Mesendoderm (in vitro differentiated cells): Measurements from ENCODE around the gene GATA6. TPM values are rescaled to one million over a fixed set of nuclear protein-coding genes. Genes with fewer than 3 reads are reported as not detected.
A peak's percentile ranks its signal among the peaks of the same experiment; 100 is the strongest.

Experiments
- DNase-seq: peaks from one replicate; pipeline ENCODE4 v3.0.0; 2013
- H2AK5ac ChIP-seq: 2 replicates; pipeline ENCODE4 v1.6.1; 2013; ENCODE audit warnings: low read length, inconsistent platforms
- H2BK120ac ChIP-seq: 2 replicates; pipeline ENCODE4 v1.6.1; 2013; ENCODE audit warnings: low read depth, mild to moderate bottlenecking, low read length, moderate library complexity, mixed read lengths
- H2BK15ac ChIP-seq: replicated peaks from 2 replicates; pipeline ENCODE4 v1.6.1; 2013; ENCODE audit warnings: low read depth, mild to moderate bottlenecking, moderate library complexity
- H2BK5ac ChIP-seq: 2 replicates; pipeline ENCODE4 v1.6.1; 2013; ENCODE audit warnings: low read length, inconsistent platforms
- H3K18ac ChIP-seq: 2 replicates; pipeline ENCODE4 v1.6.1; 2013; ENCODE audit warnings: mild to moderate bottlenecking, low read length, mixed read lengths
- H3K23ac ChIP-seq: one replicate; pipeline ENCODE4 v1.6.1; 2013; ENCODE audit warnings: low read length
- H3K27ac ChIP-seq: 2 replicates; pipeline ENCODE4 v1.5.1; 2013; ENCODE audit warnings: low read depth, mild to moderate bottlenecking, inconsistent platforms, low read length, moderate library complexity
- H3K27me3 ChIP-seq: 2 replicates; pipeline ENCODE4 v1.6.1; 2013; ENCODE audit warnings: low read length, control low read depth, mild to moderate bottlenecking, inconsistent platforms; ENCODE audit not compliant: insufficient read depth, poor library complexity
- H3K36me3 ChIP-seq: 2 replicates; pipeline ENCODE4 v1.6.1; 2013; ENCODE audit warnings: low read length, inconsistent platforms; ENCODE audit not compliant: control insufficient read depth, insufficient read depth
- H3K4ac ChIP-seq: one replicate; pipeline ENCODE4 v1.6.1; 2013; ENCODE audit warnings: low read depth, mild to moderate bottlenecking, low read length, moderate library complexity
- H3K4me1 ChIP-seq: 2 replicates; pipeline ENCODE4 v1.6.1; 2013; ENCODE audit warnings: low read depth, low read length, inconsistent platforms; ENCODE audit not compliant: control insufficient read depth
- H3K4me2 ChIP-seq: 2 replicates; pipeline ENCODE4 v1.6.1; 2013; ENCODE audit warnings: low read length
- H3K4me3 ChIP-seq: 2 replicates; pipeline ENCODE4 v1.5.1; 2013; ENCODE audit warnings: mild to moderate bottlenecking, low read length
- H3K56ac ChIP-seq: one replicate; pipeline ENCODE4 v1.6.1; 2013; ENCODE audit warnings: low read length
- H3K79me1 ChIP-seq: 2 replicates; pipeline ENCODE4 v1.6.1; 2013; ENCODE audit warnings: low read length, inconsistent platforms
- H3K79me2 ChIP-seq: 2 replicates; pipeline ENCODE4 v1.6.1; 2013; ENCODE audit warnings: mild to moderate bottlenecking, low read length; ENCODE audit not compliant: control insufficient read depth, insufficient read depth
- H3K9ac ChIP-seq: 2 replicates; pipeline ENCODE4 v1.6.1; 2013; ENCODE audit warnings: low read length, inconsistent platforms
- H4K5ac ChIP-seq: one replicate; pipeline ENCODE4 v1.6.1; 2013; ENCODE audit warnings: low read length
- H4K8ac ChIP-seq: one replicate; pipeline ENCODE4 v1.6.1; 2013; ENCODE audit warnings: low read depth, mild to moderate bottlenecking, control low read depth, low read length, moderate library complexity
- WGBS: extraction: QIAGEN DNeasy Blood & Tissue Kit; methylation state at CpG from one replicate; pipeline ENCODE4 v1.1.7; 2013; ENCODE audit warnings: low lambda C conversion rate, missing lambda C conversion rate; ENCODE audit not compliant: insufficient coverage; ENCODE audit errors: extremely low coverage; 5-methylcytosine and 5-hydroxymethylcytosine counted together
- small RNA-seq: library from polyadenylated mRNA; stranded (forward); fragments of <200 nt; extraction: miRNeasy Mini kit (QIAGEN cat#:217004); gene quantifications from one replicate; pipeline ENCODE3, GENCODE V24; 2013; ENCODE audit not compliant: insufficient read depth

The GATA6 gene

DNA sequence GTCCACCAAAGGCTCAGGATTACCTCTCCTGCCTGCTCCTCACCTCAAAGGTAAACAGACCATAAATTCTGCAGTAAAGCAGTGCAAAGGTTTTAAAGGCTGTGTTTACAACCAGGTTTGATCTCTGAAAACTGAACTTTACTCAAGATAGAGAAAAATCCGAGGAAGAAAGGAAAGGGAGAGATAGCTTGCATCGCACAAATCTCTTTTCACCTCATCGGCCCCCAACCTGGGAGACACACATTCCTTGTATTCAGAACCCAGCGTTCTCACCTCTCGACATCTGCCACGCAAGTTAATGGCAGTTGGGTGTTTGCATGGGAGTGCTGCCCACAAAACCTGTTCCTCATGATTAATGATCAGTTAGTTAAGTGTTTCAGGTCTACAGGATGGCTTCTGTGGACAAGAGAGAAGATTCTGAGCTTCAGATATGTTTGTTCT is 72.6 kb downstream of the GATA6 start:
- WGBS, result no CpG with 5 or more reads among the region's 6 CpGs
- Histone ChIP-seq H3K36me3 (no peaks in the 10 kb centered on the region), H4K8ac (no peak overlapping the region), H3K4ac (no peak overlapping the region), H4K5ac (no peak overlapping the region), H2BK120ac (no peak overlapping the region), H2BK5ac (no peak overlapping the region), H3K27ac (no peak overlapping the region), H3K27me3 (no peaks in the 10 kb centered on the region), H3K4me2 (no peak overlapping the region), H3K56ac (no peak overlapping the region), H3K79me1 (no peaks in the 10 kb centered on the region), H2BK15ac (no peak overlapping the region), H3K23ac (no peak overlapping the region), H2AK5ac (no peak overlapping the region), H3K4me3 (no peak overlapping the region), H3K79me2 (no peaks in the 10 kb centered on the region), H3K18ac (no peak overlapping the region), H3K9ac (no peak overlapping the region), H3K4me1 (no peaks in the 10 kb centered on the region)
- peak; percentile 23 for DNase-seq

DNA sequence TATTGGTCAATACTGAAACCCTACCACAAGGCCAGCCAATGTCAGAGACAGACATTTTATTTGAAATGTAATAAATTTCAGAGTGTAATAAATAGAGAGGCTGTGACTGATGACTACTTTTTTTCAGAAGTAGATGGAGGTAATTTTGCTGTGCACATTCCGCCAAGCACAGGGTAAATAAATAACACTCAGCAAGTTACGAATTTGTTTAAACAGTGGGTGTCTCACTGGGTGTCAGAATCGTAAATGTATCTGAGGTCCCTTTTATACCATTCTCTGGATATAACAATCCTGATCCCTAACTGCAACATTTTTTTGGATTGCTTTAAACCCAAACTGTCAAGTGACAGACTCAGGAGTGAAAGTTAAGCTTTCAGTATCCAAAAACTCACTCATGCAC is 74.1 kb downstream of the GATA6 start:
- no peak overlapping the region for H4K5ac ChIP-seq
- no peak overlapping the region for H3K23ac ChIP-seq
- no peak overlapping the region for H3K27ac ChIP-seq
- no peak overlapping the region for H3K56ac ChIP-seq
- no peak overlapping the region for H3K4me3 ChIP-seq
- no CpG with 5 or more reads among the region's 3 CpGs for WGBS
- no peak overlapping the region for H3K18ac ChIP-seq
- no peaks in the 10 kb centered on the region for H3K79me1 ChIP-seq
- H3K4me1 ChIP-seq, result no peaks in the 10 kb centered on the region
- no peak overlapping the region for H2BK5ac ChIP-seq
- H2BK15ac ChIP-seq, result no peak overlapping the region
- H3K4me2 ChIP-seq, result no peak overlapping the region
- no peak for DNase-seq
- no peaks in the 10 kb centered on the region for H3K27me3 ChIP-seq
- H3K9ac ChIP-seq, result no peak overlapping the region
- no peaks in the 10 kb centered on the region for H3K79me2 ChIP-seq
- no peaks in the 10 kb centered on the region for H3K36me3 ChIP-seq
- no peak overlapping the region for H3K4ac ChIP-seq
- H2AK5ac ChIP-seq, result no peak overlapping the region
- H2BK120ac ChIP-seq, result no peak overlapping the region
- no peak overlapping the region for H4K8ac ChIP-seq

GRCh38 chr18:22250026-22250425 is 80.6 kb downstream of the GATA6 start:
- H3K4me3 ChIP-seq, result no peak overlapping the region
- DNase-seq, result no peak
- no peak overlapping the region for H3K23ac ChIP-seq
- H2AK5ac ChIP-seq, result no peak overlapping the region
- no peak overlapping the region for H2BK120ac ChIP-seq
- no peaks in the 10 kb centered on the region for H3K79me1 ChIP-seq
- H4K5ac ChIP-seq, result no peak overlapping the region
- no peaks in the 10 kb centered on the region for H3K4me1 ChIP-seq
- H2BK5ac ChIP-seq, result no peak overlapping the region
- H3K27ac ChIP-seq, result no peak overlapping the region
- H3K27me3 ChIP-seq, result no peaks in the 10 kb centered on the region
- no peaks in the 10 kb centered on the region for H3K79me2 ChIP-seq
- no peak overlapping the region for H3K4ac ChIP-seq
- no peak overlapping the region for H3K56ac ChIP-seq
- H3K36me3 ChIP-seq, result no peaks in the 10 kb centered on the region
- no peak overlapping the region for H4K8ac ChIP-seq
- H3K4me2 ChIP-seq, result no peak overlapping the region
- no CpG with 5 or more reads among the region's 4 CpGs for WGBS
- H3K9ac ChIP-seq, result no peak overlapping the region
- H2BK15ac ChIP-seq, result no peak overlapping the region
- no peak overlapping the region for H3K18ac ChIP-seq

- no CpG with 5 or more reads among the region's 8 CpGs for WGBS
Measured at GRCh38 chr18:22250591-22250996, 81.2 kb downstream of the GATA6 start.

More at GRCh38 chr18:22250591-22250996, 81.2 kb downstream of the GATA6 start:
- Histone ChIP-seq H3K18ac (no peak overlapping the region), H3K4ac (no peak overlapping the region), H3K23ac (no peak overlapping the region), H3K36me3 (no peaks in the 10 kb centered on the region), H3K4me2 (no peak overlapping the region), H3K9ac (no peak overlapping the region), H3K27me3 (no peaks in the 10 kb centered on the region), H2BK120ac (no peak overlapping the region), H3K4me1 (no peaks in the 10 kb centered on the region), H4K5ac (no peak overlapping the region), H3K79me2 (no peaks in the 10 kb centered on the region), H2BK5ac (no peak overlapping the region), H3K4me3 (no peak overlapping the region), H2BK15ac (no peak overlapping the region), H4K8ac (no peak overlapping the region), H3K56ac (no peak overlapping the region), H3K79me1 (no peaks in the 10 kb centered on the region), H3K27ac (no peak overlapping the region), H2AK5ac (no peak overlapping the region)
- DNase-seq, result no peak

Small RNAs within 50 kb of the gene (small RNA-seq; reads per million reads assigned to genes)
- not detected for gene RNU6-702P
- not detected for gene RNU6ATAC20P
